DND-41 (cell line): Measurements from ENCODE around the gene SH2D7.

ENCODE experiments used
- CTCF ChIP-seq: IDR thresholded peaks from 2 replicates; pipeline ENCODE4 v1.5.1; 2012; ENCODE audit warnings: borderline replicate concordance, low read length, moderate library complexity, mild to moderate bottlenecking; ENCODE audit not compliant: poor library complexity, severe bottlenecking; ENCODE audit errors: extremely low read depth
- EZH2 ChIP-seq: IDR thresholded peaks from 3 replicates; pipeline ENCODE4 v1.6.1; 2012; ENCODE audit warnings: borderline replicate concordance, low read depth, mild to moderate bottlenecking, moderate library complexity, low read length, inconsistent platforms; ENCODE audit not compliant: severe bottlenecking

- TF ChIP-seq EZH2 (no peak), CTCF (no peak)
Measured at GRCh38 chr15:78127882-78128281, 35.5 kb downstream of the SH2D7 start.
